SJCRH30 (cell line): ENCODE results near the gene C17orf78. TPM values are rescaled to one million over a fixed set of nuclear protein-coding genes. Genes with fewer than 3 reads are reported as not detected.
"Not testable (repeated sequence)": the region's sequence is repeated elsewhere in the genome, so short reads cannot be mapped to it uniquely, and the experiment has no call there.

ENCODE experiments used
- DNase-seq, 2 experiments: peaks; one replicate each; pipeline ENCODE4 v3.0.0-alpha.2; 2015 to 2020
- H3K27ac ChIP-seq: fragments of 250-450 bp; sonication (Bioruptor Pico); 2 replicates; pipeline ENCODE4 v1.5.1; 2020; ENCODE audit warnings: mild to moderate bottlenecking, moderate library complexity
- H3K27me3 ChIP-seq: fragments of 250-450 bp; sonication (Bioruptor Pico); 2 replicates; pipeline ENCODE4 v1.5.1; 2020; ENCODE audit warnings: mild to moderate bottlenecking, moderate library complexity
- H3K36me3 ChIP-seq: fragments of 250-450 bp; sonication (Bioruptor Pico); 2 replicates; pipeline ENCODE4 v1.5.1; 2020; ENCODE audit warnings: mild to moderate bottlenecking, moderate library complexity
- H3K4me1 ChIP-seq: fragments of 250-450 bp; sonication (Bioruptor Pico); 2 replicates; pipeline ENCODE4 v1.5.1; 2020; ENCODE audit warnings: mild to moderate bottlenecking, moderate library complexity
- H3K4me3 ChIP-seq: fragments of 250-450 bp; sonication (Bioruptor Pico); 2 replicates; pipeline ENCODE4 v1.5.1; 2020; ENCODE audit warnings: mild to moderate bottlenecking, moderate library complexity
- H3K9me3 ChIP-seq: fragments of 250-450 bp; sonication (Bioruptor Pico); replicated peaks from 2 replicates; pipeline ENCODE4 v1.5.1; 2020; ENCODE audit warnings: mild to moderate bottlenecking, moderate library complexity
- total RNA-seq: library from RNA; depleted of rRNA; stranded (reverse); fragments of >200 nt; shearing (Covaris generic); gene quantifications from 2 replicates; pipeline ENCODE4 v1.2.3, GENCODE V29; 2014; rRNA removed

C17orf78 gene
- total RNA-seq, 1 experiment from 2014 or later, result not detected

DNA sequence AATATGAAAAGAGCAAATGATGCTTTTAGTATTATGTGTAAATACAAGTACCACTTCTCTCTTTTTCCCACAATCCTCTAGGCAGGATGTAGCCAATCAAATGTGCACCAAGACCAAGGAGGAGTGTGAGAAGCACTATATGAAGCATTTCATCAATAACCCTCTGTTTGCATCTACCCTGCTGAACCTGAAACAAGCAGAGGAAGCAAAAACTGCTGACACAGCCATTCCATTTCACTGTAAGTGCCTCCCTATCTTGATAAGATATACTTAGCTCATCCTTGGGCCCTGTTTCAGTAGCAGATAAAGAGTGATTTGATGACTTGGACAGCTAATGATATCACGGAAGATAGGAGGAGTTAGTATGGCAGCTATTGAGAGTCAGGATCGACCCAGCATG, 64.6 kb downstream of the C17orf78 start:
- Histone ChIP-seq H3K27ac (no peak overlapping the region), H3K36me3 (peaks cover 63% of the 10 kb centered on the region), H3K4me1 (no peaks in the 10 kb centered on the region), H3K9me3 (no peaks in the 10 kb centered on the region), H3K4me3 (no peak overlapping the region), H3K27me3 (no peaks in the 10 kb centered on the region)
- DNase-seq, result no peak

DNA sequence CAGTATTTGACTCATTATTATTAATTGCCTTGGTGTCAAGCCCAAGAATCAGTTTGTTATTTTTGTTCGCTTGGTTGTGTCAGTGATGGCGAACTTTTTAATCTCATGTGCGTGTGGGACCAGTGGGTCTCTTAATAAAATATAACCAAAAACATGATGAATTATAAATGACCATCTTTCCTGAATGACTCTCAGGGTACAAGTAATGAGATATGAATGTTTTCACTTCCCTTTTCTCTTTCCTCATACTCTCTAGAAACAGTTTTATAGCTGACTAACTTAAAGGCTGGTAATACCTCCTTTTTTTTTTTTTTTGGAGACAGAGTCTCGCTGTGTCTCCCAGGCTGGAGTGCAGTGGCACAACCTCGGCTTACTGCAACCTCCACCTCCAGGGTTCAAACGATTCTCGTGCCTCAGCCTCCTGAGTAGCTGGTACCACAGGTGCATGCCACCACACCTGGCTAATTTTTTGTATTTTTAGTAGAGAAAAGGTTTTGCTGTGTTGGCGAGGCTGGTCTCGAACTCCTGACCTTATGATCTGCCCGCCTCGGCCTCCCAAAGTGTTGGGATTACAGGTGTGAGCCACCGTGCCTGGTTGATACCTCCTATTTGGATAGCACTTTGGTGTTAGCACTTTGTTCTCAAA, 65.7 kb downstream of the C17orf78 start:
- H3K27me3 ChIP-seq, DNase-seq, H3K4me1 ChIP-seq, H3K4me3 ChIP-seq, H3K9me3 ChIP-seq, H3K27ac ChIP-seq: not testable (repeated sequence)
- peaks cover 65% of the 10 kb centered on the region for H3K36me3 ChIP-seq

Other genes starting within 250 kb of the C17orf78 start
- 73.2 and 74.0 TPM in 2 replicates for gene ACACA, start 30.9 kb downstream of the C17orf78 start, total RNA-seq
- gene TADA2A, start 30.9 kb downstream of the C17orf78 start, total RNA-seq, result 24.9 and 32.1 TPM in 2 replicates
- gene DUSP14, start 113.9 kb downstream of the C17orf78 start, total RNA-seq, result 24.4 and 24.6 TPM in 2 replicates
- 14.8 and 16.5 TPM in 2 replicates for gene SYNRG, start 233.4 kb downstream of the C17orf78 start, total RNA-seq